GM10266 (cell line): ENCODE measurements around the gene AMHR2.
A peak's percentile ranks its signal among the peaks of the same experiment; 100 is the strongest.
"Not testable (repeated sequence)": the region's sequence is repeated elsewhere in the genome, so short reads cannot be mapped to it uniquely, and the experiment has no call there.

Source experiments
- DNase-seq: peaks from one replicate; pipeline ENCODE4 v3.0.0; 2012; ENCODE audit errors: extremely low spot score
- TF ChIP-seq, protein P1 (sequence below): IDR thresholded peaks from 2 replicates; pipeline ENCODE4 v1.5.1; 2012; ENCODE audit warnings: mild to moderate bottlenecking, low read depth; ENCODE audit not compliant: control insufficient read depth, insufficient read depth; ENCODE audit errors: missing control alignments

AMHR2 gene

DNA sequence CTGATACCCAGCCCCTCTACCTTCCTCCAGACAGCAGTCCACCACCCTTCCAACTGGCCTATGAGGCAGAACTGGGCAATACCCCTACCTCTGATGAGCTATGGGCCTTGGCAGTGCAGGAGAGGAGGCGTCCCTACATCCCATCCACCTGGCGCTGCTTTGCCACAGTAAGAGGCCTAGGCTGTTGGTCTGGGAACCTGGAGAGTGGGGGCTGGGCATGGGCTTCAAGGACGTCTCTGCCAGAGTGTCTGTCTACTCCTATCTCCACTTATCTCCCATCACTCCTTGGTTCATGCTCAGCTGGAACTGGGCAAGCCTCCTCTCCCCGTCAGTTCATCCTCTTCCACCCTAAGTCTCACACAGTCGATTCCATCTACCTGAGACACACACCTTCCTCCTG, 6.5 kb downstream of the AMHR2 start:
- TF ChIP-seq, protein P1, sequence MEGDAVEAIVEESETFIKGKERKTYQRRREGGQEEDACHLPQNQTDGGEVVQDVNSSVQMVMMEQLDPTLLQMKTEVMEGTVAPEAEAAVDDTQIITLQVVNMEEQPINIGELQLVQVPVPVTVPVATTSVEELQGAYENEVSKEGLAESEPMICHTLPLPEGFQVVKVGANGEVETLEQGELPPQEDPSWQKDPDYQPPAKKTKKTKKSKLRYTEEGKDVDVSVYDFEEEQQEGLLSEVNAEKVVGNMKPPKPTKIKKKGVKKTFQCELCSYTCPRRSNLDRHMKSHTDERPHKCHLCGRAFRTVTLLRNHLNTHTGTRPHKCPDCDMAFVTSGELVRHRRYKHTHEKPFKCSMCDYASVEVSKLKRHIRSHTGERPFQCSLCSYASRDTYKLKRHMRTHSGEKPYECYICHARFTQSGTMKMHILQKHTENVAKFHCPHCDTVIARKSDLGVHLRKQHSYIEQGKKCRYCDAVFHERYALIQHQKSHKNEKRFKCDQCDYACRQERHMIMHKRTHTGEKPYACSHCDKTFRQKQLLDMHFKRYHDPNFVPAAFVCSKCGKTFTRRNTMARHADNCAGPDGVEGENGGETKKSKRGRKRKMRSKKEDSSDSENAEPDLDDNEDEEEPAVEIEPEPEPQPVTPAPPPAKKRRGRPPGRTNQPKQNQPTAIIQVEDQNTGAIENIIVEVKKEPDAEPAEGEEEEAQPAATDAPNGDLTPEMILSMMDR: no peak
- no peak for DNase-seq

DNA sequence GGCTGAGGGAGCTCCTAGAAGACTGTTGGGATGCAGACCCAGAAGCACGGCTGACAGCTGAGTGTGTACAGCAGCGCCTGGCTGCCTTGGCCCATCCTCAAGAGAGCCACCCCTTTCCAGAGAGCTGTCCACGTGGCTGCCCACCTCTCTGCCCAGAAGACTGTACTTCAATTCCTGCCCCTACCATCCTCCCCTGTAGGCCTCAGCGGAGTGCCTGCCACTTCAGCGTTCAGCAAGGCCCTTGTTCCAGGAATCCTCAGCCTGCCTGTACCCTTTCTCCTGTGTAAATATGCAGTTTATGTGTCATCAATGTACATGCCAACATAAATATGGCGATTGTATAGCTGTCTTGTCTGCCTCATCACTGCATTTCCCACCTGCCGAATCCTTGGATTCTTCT, 7.5 kb downstream of the AMHR2 start:
- TF ChIP-seq, protein P1: no peak
- no peak for DNase-seq

DNA sequence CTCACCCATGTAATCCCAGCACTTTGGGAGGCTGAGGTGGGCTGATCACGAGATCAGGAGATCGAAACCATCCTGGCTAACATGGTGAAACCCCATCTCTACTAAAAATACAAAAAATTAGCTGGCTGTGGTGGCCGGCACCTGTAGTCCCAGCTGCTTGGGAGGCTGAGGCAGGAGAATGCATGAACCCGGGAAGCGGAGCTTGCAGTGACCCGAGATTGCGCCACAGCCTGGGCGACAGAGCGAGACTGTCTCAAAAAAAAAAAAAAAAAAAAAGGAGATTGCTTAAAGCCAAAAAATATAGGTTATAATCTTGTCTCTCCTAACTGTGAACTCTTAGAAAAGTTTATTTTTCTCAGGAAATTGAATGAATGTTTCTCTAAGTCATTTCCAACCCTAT, 11.7 kb downstream of the AMHR2 start:
- DNase-seq: not testable (repeated sequence)

DNA sequence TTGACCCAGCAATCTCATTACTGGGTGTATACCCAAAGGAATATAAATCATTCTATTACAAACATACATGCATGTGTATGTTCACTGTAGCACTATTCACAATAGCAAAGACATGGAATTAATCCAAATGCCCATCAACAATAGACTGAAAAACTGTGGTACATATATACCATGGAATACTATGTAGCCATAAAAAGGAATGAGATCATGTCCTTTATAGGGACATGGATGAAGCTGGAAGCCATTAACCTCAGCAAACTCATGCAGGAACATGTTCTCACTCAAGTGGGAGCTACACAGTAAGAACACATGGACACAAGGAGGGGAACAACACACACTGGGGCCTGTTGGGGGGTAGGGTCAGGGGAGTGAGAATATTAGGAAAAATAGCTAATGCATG, 15.9 kb downstream of the AMHR2 start:
- not testable (repeated sequence) for DNase-seq

DNA sequence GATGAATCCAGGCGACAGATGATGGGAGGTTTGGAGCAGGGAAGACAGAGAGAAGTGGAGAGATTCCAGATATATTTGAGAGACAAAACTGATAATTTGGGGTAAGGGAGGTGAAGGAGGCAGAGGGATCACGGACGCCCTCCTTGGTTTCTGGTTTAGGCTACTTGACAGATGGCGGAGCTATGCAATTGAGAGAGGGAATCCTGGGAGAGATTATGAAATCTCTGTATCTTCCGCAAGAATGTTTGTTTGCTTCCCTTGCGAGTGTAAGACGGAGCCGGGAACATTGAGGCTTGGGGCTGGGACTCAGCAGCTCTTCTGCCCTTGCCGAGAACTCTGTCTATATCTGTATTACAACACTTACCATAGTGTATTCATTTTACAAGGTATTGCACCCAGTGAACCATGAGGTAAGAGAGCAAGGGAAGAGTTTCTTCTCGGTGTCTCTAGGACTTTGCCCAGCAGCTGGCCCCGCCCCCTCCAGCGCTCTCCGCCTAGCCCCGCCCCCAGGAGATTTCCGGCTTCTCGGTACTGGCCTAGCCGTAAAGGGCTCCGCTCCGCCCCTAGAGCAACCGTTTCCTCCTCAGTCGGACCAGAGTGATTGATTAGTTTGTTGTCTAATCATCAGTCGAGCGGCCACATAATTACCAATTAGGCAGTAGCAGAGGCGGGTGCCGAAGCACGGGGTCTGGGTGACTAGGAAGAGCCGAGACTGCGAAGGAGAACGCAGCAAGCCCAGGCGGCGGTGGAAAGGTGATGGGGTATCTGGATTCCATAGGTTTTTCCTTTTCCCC, 17.6 kb downstream of the AMHR2 start, which contains the start of gene PRR13:
Gene PRR13 (plus strand): TSS at position 695 of the 794 bp plus-strand sequence. CDS start 981 bp downstream, outside the sequence.
- peak; percentile 98 for DNase-seq

DNA sequence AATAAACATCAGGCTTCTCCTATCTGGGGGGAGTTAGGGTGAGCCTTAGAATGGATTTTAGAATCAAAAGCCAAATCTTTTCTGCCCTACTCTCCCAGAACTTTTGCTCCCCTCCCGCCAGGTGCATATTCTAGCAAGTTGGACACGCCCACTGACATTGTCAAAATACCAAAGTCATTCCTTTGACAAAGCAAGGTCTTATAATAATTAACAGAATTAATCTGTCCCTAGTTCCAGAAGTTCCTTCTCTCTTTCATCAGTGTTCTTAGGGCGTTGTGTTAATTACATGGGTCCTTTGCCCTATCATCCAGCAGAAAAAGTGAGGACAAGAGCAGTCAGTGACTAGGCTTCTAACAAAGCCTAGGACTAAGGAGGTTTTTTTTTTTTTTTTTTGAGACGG, 20.3 kb downstream of the AMHR2 start:
- TF ChIP-seq, protein P1: no peak

More for the DNA sequence above, 17.6 kb downstream of the AMHR2 start, which contains the start of gene PRR13:
- TF ChIP-seq, protein P1: no peak

DNA sequence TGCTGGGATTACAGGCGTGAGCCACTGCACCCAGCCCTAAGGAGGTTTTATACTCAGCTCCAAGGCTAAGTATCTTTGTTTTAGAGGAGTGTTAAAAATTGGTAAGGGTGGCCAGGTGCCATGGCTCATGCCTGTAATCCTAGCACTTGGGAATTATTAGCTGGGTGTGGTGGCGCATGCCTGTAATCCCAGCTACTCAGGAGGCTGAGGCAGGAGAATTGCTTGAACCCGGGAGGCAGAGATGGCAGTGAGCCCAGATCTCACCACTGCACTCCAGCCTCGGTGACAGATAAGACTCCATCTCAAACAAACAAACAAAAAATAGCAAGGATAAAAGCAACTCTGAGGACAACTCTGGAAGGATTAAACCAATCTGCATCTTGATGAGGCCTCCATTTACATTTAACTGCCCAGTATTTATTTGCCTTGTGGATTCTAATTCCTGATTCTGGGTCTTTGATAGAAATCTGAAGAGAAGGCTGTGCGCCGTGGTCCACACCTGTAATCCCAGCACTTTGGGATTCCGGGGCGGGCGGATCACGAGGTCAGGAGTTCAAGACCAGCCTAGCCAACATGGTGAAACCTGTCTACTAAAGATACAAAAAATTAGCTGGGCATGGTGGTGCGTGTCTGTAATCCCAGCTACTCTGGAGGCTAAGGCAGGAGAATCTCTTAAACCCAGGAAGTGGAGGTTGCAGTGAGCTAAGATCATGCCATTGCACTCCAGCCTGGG, 21.1 kb downstream of the AMHR2 start:
- not testable (repeated sequence) for DNase-seq

More for the DNA sequence above, 20.3 kb downstream of the AMHR2 start:
- DNase-seq: no peak

DNA sequence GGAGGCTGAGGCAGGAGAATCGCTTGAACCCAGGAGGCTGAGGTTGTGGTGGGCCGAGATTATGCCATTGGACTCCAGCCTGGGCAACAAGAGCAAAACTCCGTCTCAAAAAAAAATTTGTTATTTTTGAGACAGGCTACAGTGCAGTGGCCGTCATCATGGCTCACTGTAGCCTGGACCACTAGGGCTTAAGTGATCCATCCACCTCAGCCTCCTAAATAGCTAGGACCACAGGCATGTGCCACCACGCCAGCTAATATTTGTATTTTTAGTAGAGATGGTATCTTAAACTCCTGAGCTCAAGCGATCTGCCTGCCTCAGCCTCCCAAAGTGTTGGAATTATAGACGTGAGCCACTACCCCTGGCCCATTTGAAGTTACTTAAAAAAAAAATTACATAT, 27.3 kb downstream of the AMHR2 start:
- no peak for DNase-seq
- TF ChIP-seq, protein P1: no peak
